Mesenchymal stem cell (in vitro differentiated cells and primary cell): ENCODE measurements around the gene GBP2.
A peak's percentile ranks its signal among the peaks of the same experiment; 100 is the strongest.
"Not testable (repeated sequence)": the region's sequence is repeated elsewhere in the genome, so short reads cannot be mapped to it uniquely, and the experiment has no call there.

Source experiments
- DNase-seq: peaks from one replicate; pipeline ENCODE4 v3.0.0-alpha.2; 2013
- H2AFZ ChIP-seq: one replicate; pipeline ENCODE4 v1.6.1; 2013; ENCODE audit warnings: low read depth, mild to moderate bottlenecking, control low read depth, inconsistent platforms, low read length, moderate library complexity
- H2AK5ac ChIP-seq: 2 replicates; pipeline ENCODE4 v1.6.1; 2013; ENCODE audit warnings: low read length, moderate library complexity, mild to moderate bottlenecking, inconsistent platforms; ENCODE audit not compliant: severe bottlenecking
- H2BK120ac ChIP-seq: one replicate; pipeline ENCODE4 v1.6.1; 2013; ENCODE audit warnings: low read depth, mild to moderate bottlenecking, inconsistent platforms, low read length, moderate library complexity
- H2BK12ac ChIP-seq, 2 experiments: one replicate each; pipeline ENCODE4 v1.6.1; 2013; ENCODE audit warnings: inconsistent platforms in 2 of 2, low read length in 2 of 2, mild to moderate bottlenecking in 2 of 2, moderate library complexity in 2 of 2, control low read depth in 1 of 2
- H2BK15ac ChIP-seq: one replicate; pipeline ENCODE4 v1.6.1; 2013; ENCODE audit warnings: mild to moderate bottlenecking, low read depth, inconsistent platforms; ENCODE audit not compliant: poor library complexity, severe bottlenecking
- H2BK5ac ChIP-seq: 2 replicates; pipeline ENCODE4 v1.6.1; 2013; ENCODE audit warnings: low read depth, mild to moderate bottlenecking, low read length, control low read depth, inconsistent platforms; ENCODE audit not compliant: poor library complexity, severe bottlenecking
- H3K14ac ChIP-seq, 2 experiments: one replicate each; pipeline ENCODE4 v1.6.1; 2013; ENCODE audit warnings: inconsistent platforms in 2 of 2, low read length in 2 of 2, control low read depth in 1 of 2, mild to moderate bottlenecking in 1 of 2, moderate library complexity in 1 of 2
- H3K18ac ChIP-seq, 2 experiments: one replicate each; pipeline ENCODE4 v1.6.1; 2013; ENCODE audit warnings: inconsistent platforms in 2 of 2, low read length in 2 of 2, control low read depth in 1 of 2, low read depth in 1 of 2, mild to moderate bottlenecking in 1 of 2
- H3K23ac ChIP-seq, 2 experiments: one replicate each; pipeline ENCODE4 v1.6.1; 2013; ENCODE audit warnings: inconsistent platforms in 2 of 2, low read length in 2 of 2, mild to moderate bottlenecking in 2 of 2, moderate library complexity in 2 of 2, control low read depth in 1 of 2
- H3K27ac ChIP-seq: 2 replicates; pipeline ENCODE4 v1.5.1; 2013; ENCODE audit warnings: mild to moderate bottlenecking, moderate library complexity, low read length, control low read depth, inconsistent platforms; ENCODE audit not compliant: poor library complexity, severe bottlenecking
- H3K27me3 ChIP-seq, 2 experiments: 2 replicates each; pipeline versions ENCODE4 v1.6.1 to v1.7.0; 2013; ENCODE audit warnings: low read length in 2 of 2, mild to moderate bottlenecking in 2 of 2, moderate library complexity in 2 of 2, control low read depth in 1 of 2, inconsistent platforms in 1 of 2; ENCODE audit not compliant: control insufficient read depth in 1 of 2, insufficient read depth in 1 of 2
- H3K36me3 ChIP-seq, 2 experiments: 2 replicates each; pipeline versions ENCODE4 v1.6.1 to v1.7.0; 2013; ENCODE audit warnings: low read length in 2 of 2, control low read depth in 1 of 2, inconsistent platforms in 1 of 2, low read depth in 1 of 2, mild to moderate bottlenecking in 1 of 2; ENCODE audit not compliant: insufficient read depth in 2 of 2, control insufficient read depth in 1 of 2
- H3K4ac ChIP-seq, 2 experiments: one replicate each; pipeline ENCODE4 v1.6.1; 2013; ENCODE audit warnings: inconsistent platforms in 2 of 2, low read length in 2 of 2, mild to moderate bottlenecking in 2 of 2, moderate library complexity in 2 of 2, control low read depth in 1 of 2, low read depth in 1 of 2
- H3K4me1 ChIP-seq: 2 replicates; pipeline ENCODE4 v1.6.1; 2013; ENCODE audit warnings: low read depth, low read length, control low read depth; ENCODE audit not compliant: control insufficient read depth, insufficient read depth
- H3K4me2 ChIP-seq: 2 replicates; pipeline ENCODE4 v1.6.1; 2013; ENCODE audit warnings: low read length, mild to moderate bottlenecking, inconsistent platforms; ENCODE audit not compliant: poor library complexity, severe bottlenecking
- H3K4me3 ChIP-seq, 2 experiments: 2 replicates each; pipeline versions ENCODE4 v1.5.1 to v1.7.0; 2013; ENCODE audit warnings: low read length in 2 of 2, mild to moderate bottlenecking in 2 of 2, control low read depth in 1 of 2, low read depth in 1 of 2; ENCODE audit not compliant: insufficient read depth in 1 of 2
- H3K79me1 ChIP-seq: replicated peaks from 2 replicates; pipeline ENCODE4 v1.6.1; 2013; ENCODE audit warnings: mild to moderate bottlenecking, control low read depth, low read length, inconsistent platforms; ENCODE audit not compliant: poor library complexity, severe bottlenecking
- H3K9ac ChIP-seq: 2 replicates; pipeline ENCODE4 v1.7.0; 2013; ENCODE audit warnings: mild to moderate bottlenecking, low read length, moderate library complexity
- H3K9me3 ChIP-seq: 2 replicates; pipeline ENCODE4 v1.7.0; 2013; ENCODE audit warnings: mild to moderate bottlenecking, low read length; ENCODE audit not compliant: control insufficient read depth
- H4K8ac ChIP-seq: one replicate; pipeline ENCODE4 v1.6.1; 2013; ENCODE audit warnings: inconsistent platforms, mild to moderate bottlenecking, low read length, moderate library complexity
- H4K91ac ChIP-seq: one replicate; pipeline ENCODE4 v1.6.1; 2013; ENCODE audit warnings: mild to moderate bottlenecking, low read length, inconsistent platforms
- WGBS: methylation state at CpG from one replicate; pipeline ENCODE4 v1.1.7; 2013; ENCODE audit warnings: mixed read lengths; 5-methylcytosine and 5-hydroxymethylcytosine counted together

GBP2 gene

GRCh38 chr1:89081005-89081404 is 44.9 kb downstream of the GBP2 start:
- Histone ChIP-seq H3K9me3 (no peaks in the 10 kb centered on the region), H2BK120ac (no peak overlapping the region), H3K14ac (no peak overlapping the region), H3K36me3 (no peaks in the 10 kb centered on the region), H2BK5ac (no peak overlapping the region), H4K91ac (no peak overlapping the region), H3K27me3 (no peaks in the 10 kb centered on the region), H2AK5ac (no peak overlapping the region), H2BK15ac (no peak overlapping the region), H3K9ac (no peak overlapping the region), H3K4me1 (no peaks in the 10 kb centered on the region), H4K8ac (no peak overlapping the region), H2AFZ (no peak overlapping the region), H3K4me3 (no peak overlapping the region), H2BK12ac (no peak overlapping the region), H3K23ac (no peak overlapping the region), H3K4me2 (no peak overlapping the region), H3K27ac (no peak overlapping the region), H3K4ac (no peak overlapping the region), H3K79me1 (no peaks in the 10 kb centered on the region), H3K18ac (no peak overlapping the region)
- WGBS: 43% methylated on average over 2 of the region's 3 CpGs
- DNase-seq: no peak

- H3K14ac ChIP-seq, H3K4me2 ChIP-seq, H3K27me3 ChIP-seq, H2AFZ ChIP-seq, H3K9me3 ChIP-seq, H3K27ac ChIP-seq, H3K4me1 ChIP-seq, H3K4ac ChIP-seq, H4K8ac ChIP-seq, H2AK5ac ChIP-seq, DNase-seq, H3K23ac ChIP-seq, H2BK5ac ChIP-seq, H2BK120ac ChIP-seq, H3K36me3 ChIP-seq, H3K18ac ChIP-seq, H3K9ac ChIP-seq, H2BK12ac ChIP-seq, H3K4me3 ChIP-seq, H3K79me1 ChIP-seq, H2BK15ac ChIP-seq, H4K91ac ChIP-seq: not testable (repeated sequence)
- WGBS: 88% methylated on average over 7 of the region's 7 CpGs
Observed at GRCh38 chr1:89080068-89080467, 45.8 kb downstream of the GBP2 start.

- not testable (repeated sequence) for H4K91ac ChIP-seq, DNase-seq, H3K27me3 ChIP-seq, H2BK12ac ChIP-seq, H3K14ac ChIP-seq, H3K9me3 ChIP-seq, H3K23ac ChIP-seq, H2BK120ac ChIP-seq, H3K4ac ChIP-seq, H2AFZ ChIP-seq, H3K18ac ChIP-seq, H3K4me2 ChIP-seq, H3K36me3 ChIP-seq, H2AK5ac ChIP-seq, H3K4me1 ChIP-seq, H3K4me3 ChIP-seq, H2BK15ac ChIP-seq, H4K8ac ChIP-seq, H3K79me1 ChIP-seq, H2BK5ac ChIP-seq, H3K9ac ChIP-seq, H3K27ac ChIP-seq
- 77% methylated on average over 8 of the region's 8 CpGs for WGBS
Observed at GRCh38 chr1:89072466-89073065, 53.3 kb downstream of the GBP2 start.

GRCh38 chr1:89070509-89070908 is 55.4 kb downstream of the GBP2 start:
- H2BK120ac ChIP-seq: no peak overlapping the region
- no peak overlapping the region for H3K4me2 ChIP-seq
- no peak overlapping the region for H2BK5ac ChIP-seq
- H2AFZ ChIP-seq: no peak overlapping the region
- H4K8ac ChIP-seq: peak overlapping the region; percentile 37
- H3K23ac ChIP-seq: no peak overlapping the region
- no peak overlapping the region for H3K4ac ChIP-seq
- peak overlapping the region; percentile 86 for H3K9ac ChIP-seq
- H3K36me3 ChIP-seq: no peaks in the 10 kb centered on the region
- H3K4me1 ChIP-seq: no peaks in the 10 kb centered on the region
- WGBS: 100% methylated on average over 1 of the region's 1 CpG
- peaks cover 9% of the 10 kb centered on the region for H3K9me3 ChIP-seq
- no peak overlapping the region for H2AK5ac ChIP-seq
- H2BK15ac ChIP-seq: no peak overlapping the region
- H3K79me1 ChIP-seq: no peaks in the 10 kb centered on the region
- no peak for DNase-seq
- peak overlapping the region in 1 of 2 experiments; percentile 71 for H3K4me3 ChIP-seq
- H3K14ac ChIP-seq: no peak overlapping the region
- no peak overlapping the region for H3K27ac ChIP-seq
- H2BK12ac ChIP-seq: no peak overlapping the region
- no peaks in the 10 kb centered on the region for H3K27me3 ChIP-seq
- no peak overlapping the region for H4K91ac ChIP-seq
- no peak overlapping the region for H3K18ac ChIP-seq
